Measurements from ENCODE around the gene LAMC3.

GRCh38 chr9:131017067-131017466, 8.1 kb downstream of the LAMC3 start:
- TF ChIP-seq EZH2phosphoT487 (IDR thresholded peaks at IDR 0.05; ENCODE audit: insufficient read depth, low read depth) = no peak
- TF ChIP-seq EZH2 (IDR thresholded peaks at IDR 0.05; ENCODE audit: insufficient read depth, poor library complexity, severe bottlenecking) = peak; percentile 67
